KMS-11 (cell line): ENCODE results near the gene EVA1C.
"Not testable (repeated sequence)": the region's sequence is repeated elsewhere in the genome, so short reads cannot be mapped to it uniquely, and the experiment has no call there.

Source experiments
- H2AFZ ChIP-seq: fragments of 200-600 bp; sonication (generic); 2 replicates; pipeline ENCODE4 v1.6.1; 2016; ENCODE audit warnings: antibody characterized with exemption, mixed run types, low read depth
- H3K27ac ChIP-seq: fragments of 200-600 bp; sonication (generic); 2 replicates; pipeline ENCODE4 v1.6.1; 2016; ENCODE audit warnings: mild to moderate bottlenecking, mixed run types
- H3K27me3 ChIP-seq: fragments of 200-600 bp; sonication (generic); 2 replicates; pipeline ENCODE4 v1.6.1; 2017; ENCODE audit warnings: mild to moderate bottlenecking, low read depth, mixed run types, moderate library complexity; ENCODE audit not compliant: insufficient read depth
- H3K36me3 ChIP-seq: fragments of 200-600 bp; sonication (generic); 2 replicates; pipeline ENCODE4 v1.6.1; 2017; ENCODE audit warnings: mild to moderate bottlenecking, mixed run types; ENCODE audit not compliant: insufficient read depth
- H3K4me1 ChIP-seq: fragments of 200-600 bp; sonication (generic); 2 replicates; pipeline ENCODE4 v1.6.1; 2016; ENCODE audit warnings: mild to moderate bottlenecking, low read depth, mixed run types; ENCODE audit not compliant: poor library complexity, severe bottlenecking
- H3K4me2 ChIP-seq: fragments of 200-600 bp; sonication (generic); 2 replicates; pipeline ENCODE4 v1.7.0; 2016; ENCODE audit warnings: mild to moderate bottlenecking, mixed run types
- H3K4me3 ChIP-seq: fragments of 200-600 bp; sonication (generic); IDR thresholded peaks from 2 replicates; pipeline ENCODE4 v1.6.1; 2017; ENCODE audit warnings: low read depth, low read length, mixed read lengths; ENCODE audit not compliant: insufficient read depth
- H3K79me2 ChIP-seq: fragments of 200-600 bp; sonication (generic); 2 replicates; pipeline ENCODE4 v1.6.1; 2016; ENCODE audit warnings: low read depth, mixed run types; ENCODE audit not compliant: insufficient read depth
- H3K9ac ChIP-seq: fragments of 200-600 bp; sonication (generic); 2 replicates; pipeline ENCODE4 v1.6.1; 2016; ENCODE audit warnings: mild to moderate bottlenecking, mixed run types
- H4K20me1 ChIP-seq: fragments of 200-600 bp; sonication (generic); 2 replicates; pipeline ENCODE4 v1.6.1; 2016; ENCODE audit warnings: mild to moderate bottlenecking, mixed run types; ENCODE audit not compliant: insufficient read depth
- CTCF ChIP-seq: fragments of 200-600 bp; sonication (generic); conservative IDR thresholded peaks from 2 replicates; pipeline ENCODE4 v1.6.1; 2017; ENCODE audit warnings: low read depth, mild to moderate bottlenecking, antibody characterized with exemption, low read length, moderate library complexity, mixed read lengths

Gene EVA1C

GRCh38 chr21:32534113-32534512, 121.6 kb downstream of the EVA1C start:
- no peaks in the 10 kb centered on the region for H4K20me1 ChIP-seq
- H2AFZ ChIP-seq: no peak overlapping the region
- H3K79me2 ChIP-seq: no peaks in the 10 kb centered on the region
- no peak overlapping the region for H3K9ac ChIP-seq
- H3K27ac ChIP-seq: no peak overlapping the region
- TF ChIP-seq CTCF: no peak
- H3K4me3 ChIP-seq: no peak overlapping the region
- H3K27me3 ChIP-seq: no peaks in the 10 kb centered on the region
- H3K36me3 ChIP-seq: no peaks in the 10 kb centered on the region
- H3K4me2 ChIP-seq: no peak overlapping the region
- H3K4me1 ChIP-seq: no peaks in the 10 kb centered on the region

- no peak overlapping the region for H3K4me3 ChIP-seq
- H3K79me2 ChIP-seq: no peaks in the 10 kb centered on the region
- no peaks in the 10 kb centered on the region for H3K36me3 ChIP-seq
- no peaks in the 10 kb centered on the region for H3K27me3 ChIP-seq
- no peaks in the 10 kb centered on the region for H3K4me1 ChIP-seq
- no peaks in the 10 kb centered on the region for H4K20me1 ChIP-seq
- no peak overlapping the region for H3K4me2 ChIP-seq
- TF ChIP-seq CTCF: no peak
- H3K9ac ChIP-seq: no peak overlapping the region
- no peak overlapping the region for H3K27ac ChIP-seq
- no peak overlapping the region for H2AFZ ChIP-seq
Measured at GRCh38 chr21:32535612-32536011, 123.1 kb downstream of the EVA1C start.

GRCh38 chr21:32537569-32537881, 125.0 kb downstream of the EVA1C start:
- no peaks in the 10 kb centered on the region for H3K79me2 ChIP-seq
- H3K4me2 ChIP-seq: no peak overlapping the region
- H3K27ac ChIP-seq: no peak overlapping the region
- no peak overlapping the region for H3K9ac ChIP-seq
- no peaks in the 10 kb centered on the region for H3K27me3 ChIP-seq
- no peaks in the 10 kb centered on the region for H4K20me1 ChIP-seq
- TF ChIP-seq CTCF: no peak
- H2AFZ ChIP-seq: no peak overlapping the region
- H3K36me3 ChIP-seq: no peaks in the 10 kb centered on the region
- H3K4me3 ChIP-seq: no peak overlapping the region
- H3K4me1 ChIP-seq: no peaks in the 10 kb centered on the region

GRCh38 chr21:32538147-32538792, 125.8 kb downstream of the EVA1C start:
- H3K36me3 ChIP-seq: no peaks in the 10 kb centered on the region
- no peak overlapping the region for H3K27ac ChIP-seq
- no peaks in the 10 kb centered on the region for H3K4me1 ChIP-seq
- TF ChIP-seq CTCF: no peak
- no peak overlapping the region for H3K4me2 ChIP-seq
- H4K20me1 ChIP-seq: no peaks in the 10 kb centered on the region
- no peak overlapping the region for H3K4me3 ChIP-seq
- H2AFZ ChIP-seq: no peak overlapping the region
- H3K27me3 ChIP-seq: no peaks in the 10 kb centered on the region
- H3K9ac ChIP-seq: no peak overlapping the region
- H3K79me2 ChIP-seq: no peaks in the 10 kb centered on the region

- Histone ChIP-seq H3K4me1 (no peaks in the 10 kb centered on the region), H3K36me3 (no peaks in the 10 kb centered on the region), H3K9ac (no peak overlapping the region), H3K4me2 (no peak overlapping the region), H3K79me2 (no peaks in the 10 kb centered on the region), H3K4me3 (no peak overlapping the region), H4K20me1 (no peaks in the 10 kb centered on the region), H3K27me3 (no peaks in the 10 kb centered on the region), H2AFZ (no peak overlapping the region), H3K27ac (no peak overlapping the region)
- no peak for TF ChIP-seq CTCF
Measured at GRCh38 chr21:32539378-32539777, 126.9 kb downstream of the EVA1C start.

GRCh38 chr21:32543056-32543455, 130.6 kb downstream of the EVA1C start:
- not testable (repeated sequence) for H3K4me3 ChIP-seq, H3K27ac ChIP-seq, H3K4me1 ChIP-seq, H3K79me2 ChIP-seq, H3K36me3 ChIP-seq, H4K20me1 ChIP-seq, H3K27me3 ChIP-seq, H3K9ac ChIP-seq, H2AFZ ChIP-seq, H3K4me2 ChIP-seq
